ENCODE results near the gene DFFB.

DNA sequence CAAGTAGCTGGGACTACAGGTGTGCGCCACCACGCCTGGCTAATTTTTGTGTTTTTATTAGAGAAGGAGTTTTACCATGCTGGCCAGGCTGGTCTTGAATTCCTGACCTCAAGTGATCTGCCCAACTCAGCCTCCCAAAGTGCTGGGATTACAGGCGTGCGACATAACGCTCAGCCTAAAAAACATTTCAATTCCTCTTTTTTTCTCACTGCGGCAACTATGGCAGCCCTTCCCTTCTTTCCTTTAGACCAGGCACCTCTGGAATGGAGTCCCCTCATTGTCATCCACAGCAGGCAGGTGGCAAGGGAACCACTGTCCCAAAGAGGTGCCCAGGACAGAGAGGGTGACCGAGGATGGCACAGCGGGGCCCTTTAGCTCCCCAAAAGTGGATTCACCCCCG, 14.4 kb upstream of the DFFB start:
- no peak for TF ChIP-seq ZNF274 (IDR thresholded peaks at IDR 0.05; ENCODE audit: low read depth, low read length)
- no peak for TF ChIP-seq YY1 (IDR thresholded peaks at IDR 0.05; ENCODE audit: insufficient read depth, insufficient read length)

Measured in NT2/D1 (cell line).